Mucosa of descending colon (tissue), 3 donors: ENCODE measurements around the gene NPSR1. TPM values are rescaled to one million over a fixed set of nuclear protein-coding genes. Genes with fewer than 3 reads are reported as not detected.

Experiments
- ATAC-seq: fragments of 200-7000 bp; cut with Tn5 transposase; one replicate; pipeline ENCODE4 v1.9.1; 2020; ENCODE audit warnings: mild to moderate bottlenecking, moderate library complexity
- DNase-seq, 3 donors: peaks; one replicate each; pipeline ENCODE4 v3.0.0-alpha.2; 2020
- H3K36me3 ChIP-seq: fragments of 200-600 bp; one replicate; pipeline ENCODE4 v1.8.0; 2021; ENCODE audit warnings: low read depth, mild to moderate bottlenecking
- H3K4me1 ChIP-seq: fragments of 200-600 bp; one replicate; pipeline ENCODE4 v1.8.0; 2021; ENCODE audit warnings: low read depth, mild to moderate bottlenecking
- H3K4me3 ChIP-seq: fragments of 200-600 bp; one replicate; pipeline ENCODE4 v1.8.0; 2021; ENCODE audit warnings: mild to moderate bottlenecking
- H3K9me3 ChIP-seq: fragments of 200-600 bp; one replicate; pipeline ENCODE4 v1.8.0; 2021; ENCODE audit warnings: mild to moderate bottlenecking
- intact Hi-C, 2 donors: fragments of 100-400 bp; cut with DNase I in 1 of 2; cut with micrococcal nuclease in 1 of 2; formaldehyde crosslinking; loops; one replicate each; pipeline versions ENCODE4 v1.11.0 to v1.11.1; 2022; cut with DNase I, micrococcal nuclease
- total RNA-seq, 3 donors: library from RNA; stranded (reverse); fragmentation: NEBNext Ultra II Directional in 2 of 3; extraction: Animal tissue kit (Norgen Biotek cat#: 25700) in 2 of 3; gene quantifications; one replicate each; pipeline versions ENCODE4 v1.2.1 to v1.2.4, GENCODE V29; 2021 to 2023
- TF ChIP-seq, protein P1 (sequence below): fragments of 200-600 bp; IDR thresholded peaks from one replicate; pipeline ENCODE4 v1.8.0; 2022; ENCODE audit warnings: antibody characterized with exemption, mild to moderate bottlenecking
- donor health status: DM: no; HTN: no; CAD: no; lungs with moderate emphysema.
- donor health status: DM: no; HTN: no; CAD: no.
- donor health status: DM: no; HTN: yes; CAD: no.

The NPSR1 gene
- total RNA-seq, 3 donors from 2014 or later = not detected

GRCh38 chr7:34845666-34846361 is 187.8 kb downstream of the NPSR1 start:
- intact Hi-C loops = no loop called here
- TF ChIP-seq, protein P1, sequence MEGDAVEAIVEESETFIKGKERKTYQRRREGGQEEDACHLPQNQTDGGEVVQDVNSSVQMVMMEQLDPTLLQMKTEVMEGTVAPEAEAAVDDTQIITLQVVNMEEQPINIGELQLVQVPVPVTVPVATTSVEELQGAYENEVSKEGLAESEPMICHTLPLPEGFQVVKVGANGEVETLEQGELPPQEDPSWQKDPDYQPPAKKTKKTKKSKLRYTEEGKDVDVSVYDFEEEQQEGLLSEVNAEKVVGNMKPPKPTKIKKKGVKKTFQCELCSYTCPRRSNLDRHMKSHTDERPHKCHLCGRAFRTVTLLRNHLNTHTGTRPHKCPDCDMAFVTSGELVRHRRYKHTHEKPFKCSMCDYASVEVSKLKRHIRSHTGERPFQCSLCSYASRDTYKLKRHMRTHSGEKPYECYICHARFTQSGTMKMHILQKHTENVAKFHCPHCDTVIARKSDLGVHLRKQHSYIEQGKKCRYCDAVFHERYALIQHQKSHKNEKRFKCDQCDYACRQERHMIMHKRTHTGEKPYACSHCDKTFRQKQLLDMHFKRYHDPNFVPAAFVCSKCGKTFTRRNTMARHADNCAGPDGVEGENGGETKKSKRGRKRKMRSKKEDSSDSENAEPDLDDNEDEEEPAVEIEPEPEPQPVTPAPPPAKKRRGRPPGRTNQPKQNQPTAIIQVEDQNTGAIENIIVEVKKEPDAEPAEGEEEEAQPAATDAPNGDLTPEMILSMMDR = no peak
- H3K36me3 ChIP-seq = no peaks in the 10 kb centered on the region
- DNase-seq = no peak
- no peaks in the 10 kb centered on the region for H3K9me3 ChIP-seq
- no peak for ATAC-seq
- no peak overlapping the region for H3K4me3 ChIP-seq
- H3K4me1 ChIP-seq = no peaks in the 10 kb centered on the region

- ATAC-seq = no peak
- H3K9me3 ChIP-seq = no peaks in the 10 kb centered on the region
- H3K4me3 ChIP-seq = no peak overlapping the region
- no peak for DNase-seq
- no peaks in the 10 kb centered on the region for H3K36me3 ChIP-seq
- no peaks in the 10 kb centered on the region for H3K4me1 ChIP-seq
- intact Hi-C loops = no loop called here
- TF ChIP-seq, protein P1 = no peak
These were observed 189.0 kb downstream of the NPSR1 start for GRCh38 chr7:34846976-34847375.

- DNase-seq (no peak), ATAC-seq (no peak)
- H3K9me3 ChIP-seq = no peaks in the 10 kb centered on the region
- H3K36me3 ChIP-seq = no peaks in the 10 kb centered on the region
- intact Hi-C loops = no loop called here
- no peaks in the 10 kb centered on the region for H3K4me1 ChIP-seq
- H3K4me3 ChIP-seq = no peak overlapping the region
- TF ChIP-seq, protein P1 = no peak
These were observed 190.7 kb downstream of the NPSR1 start for GRCh38 chr7:34848670-34849069.

GRCh38 chr7:34849163-34849960 is 191.3 kb downstream of the NPSR1 start:
- ATAC-seq = no peak
- DNase-seq = no peak
- H3K4me1 ChIP-seq = no peaks in the 10 kb centered on the region
- TF ChIP-seq, protein P1 = no peak
- no peaks in the 10 kb centered on the region for H3K9me3 ChIP-seq
- intact Hi-C loops = no loop called here
- no peak overlapping the region for H3K4me3 ChIP-seq
- no peaks in the 10 kb centered on the region for H3K36me3 ChIP-seq

DNA sequence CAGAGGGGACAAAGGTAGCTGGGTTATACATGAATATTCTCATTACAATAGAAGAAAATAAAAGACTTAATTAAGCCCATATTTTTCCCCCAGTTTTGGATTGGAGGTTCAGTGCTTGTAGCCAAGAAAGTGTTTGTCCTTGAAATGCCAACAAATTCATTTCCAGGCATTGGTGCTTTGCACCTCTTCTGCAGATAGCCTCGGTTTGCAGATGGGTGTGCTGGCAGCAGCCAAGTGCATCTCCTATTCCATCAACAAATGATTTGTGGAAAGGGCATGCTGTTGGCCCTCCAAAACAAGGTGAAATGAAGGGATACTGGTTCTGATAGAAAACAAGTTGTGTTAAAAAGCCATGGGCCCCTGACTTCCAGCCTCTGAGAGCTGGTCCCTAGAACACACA is 192.0 kb downstream of the NPSR1 start:
- ATAC-seq = no peak
- Histone ChIP-seq H3K4me1 (no peaks in the 10 kb centered on the region), H3K36me3 (no peaks in the 10 kb centered on the region), H3K4me3 (no peak overlapping the region), H3K9me3 (no peaks in the 10 kb centered on the region)
- TF ChIP-seq, protein P1 = no peak
- no peak for DNase-seq
- intact Hi-C loops = no loop called here
